ENCODE data around the gene RAPGEF5. TPM values are rescaled to one million over a fixed set of nuclear protein-coding genes. Genes with fewer than 3 reads are reported as not detected.

Gene RAPGEF5
- total and polyA plus RNA-seq, 2 donors (not counting 3 experiments of a cell fraction or from before 2014, with no cell fraction given) = 10.0 to 43.2 TPM

DNA sequence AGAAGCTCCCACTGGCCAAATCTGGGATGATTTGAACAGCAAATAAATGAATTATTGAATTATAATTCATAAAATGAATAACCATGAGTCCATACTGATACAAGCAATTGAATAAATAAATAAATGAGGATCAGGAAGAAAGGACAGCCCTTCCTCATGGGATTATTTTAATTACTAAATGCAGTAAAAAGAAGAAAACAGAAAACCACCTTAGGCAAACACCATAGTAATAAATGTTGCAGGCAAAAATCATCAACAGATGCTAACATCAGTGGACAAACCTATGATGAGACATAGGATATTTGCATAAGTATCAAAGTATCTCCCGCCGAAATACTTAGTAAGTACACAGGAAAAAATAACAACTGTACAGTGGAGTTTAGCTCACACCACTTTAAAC, 33.2 kb downstream of the RAPGEF5 start:
- H3K27me3 ChIP-seq (ENCODE audit: control insufficient read depth in 2 of 2, insufficient read depth in 2 of 2, low read length in 2 of 2) = no peaks in the 10 kb centered on the region
- H3K36me3 ChIP-seq (ENCODE audit: control insufficient read depth in 2 of 2, extremely low read depth in 1 of 2, insufficient read depth in 2 of 2, low read length in 2 of 2) = no peaks in the 10 kb centered on the region
- no peak for FAIRE-seq
- no peak overlapping the region for H2AFZ ChIP-seq (ENCODE audit: low read depth, low read length)
- dilution Hi-C loops (cut with MboI; ENCODE audit: extremely low pct_ligation_motif_present, low sequenced_read_pairs) (no loop called here), intact Hi-C loops (cut with micrococcal nuclease) (no loop called here)
- no peaks in the 10 kb centered on the region for H3K4me1 ChIP-seq (ENCODE audit: control insufficient read depth, extremely low read depth, insufficient read depth, low read length)
- no peaks in the 10 kb centered on the region for H3K79me2 ChIP-seq (ENCODE audit: control insufficient read depth, insufficient read depth, low read length)
- no peak for TF ChIP-seq EZH2 (IDR thresholded peaks at IDR 0.05; ENCODE audit: borderline replicate concordance, low read depth, low read length, severe bottlenecking)
- no peaks in the 10 kb centered on the region for H3K9me3 ChIP-seq (replicated peaks; ENCODE audit: control insufficient read depth, insufficient read depth, low read length)
- no peak overlapping the region for H3K27ac ChIP-seq (ENCODE audit: insufficient read depth, low read depth, low read length)
- H3K4me2 ChIP-seq (ENCODE audit: insufficient read depth, low read length) = no peak overlapping the region
- H4K20me1 ChIP-seq (replicated peaks; ENCODE audit: control insufficient read depth, extremely low read depth, insufficient read depth, low read length) = no peaks in the 10 kb centered on the region
- no peaks in the 10 kb centered on the region for H3K9me1 ChIP-seq (replicated peaks; ENCODE audit: control insufficient read depth, extremely low read depth, insufficient read depth, low read length)
- CTCF ChIA-PET = interaction anchor here (0.8 to 3.5 kb wide), 4 partner anchors 9 to 213 kb away, joined by 3 to 10 read pairs (median 8); no protein-coding TSS in a partner anchor
- POLR2A ChIA-PET = no interaction called here
- no peak for DNase-seq (ENCODE audit: low read depth, low spot score)
- no peak overlapping the region for H3K4me3 ChIP-seq (replicated peaks in 1 of 3; ENCODE audit: insufficient read depth in 1 of 3, low read depth in 1 of 3, low read length in 3 of 3)
- no TSS peak for BruUV-seq (replicated peaks)
- no peak overlapping the region for H3K9ac ChIP-seq (replicated peaks; ENCODE audit: extremely low read depth, insufficient read depth, low read length)

GRCh38 chr7:22320416-22320815, 36.5 kb downstream of the RAPGEF5 start:
- CTCF ChIA-PET = no interaction called here
- dilution Hi-C loops (cut with MboI; ENCODE audit: extremely low pct_ligation_motif_present, low sequenced_read_pairs) (no loop called here), intact Hi-C loops (cut with micrococcal nuclease) (no loop called here)
- no peaks in the 10 kb centered on the region for H3K4me1 ChIP-seq (ENCODE audit: control insufficient read depth, extremely low read depth, insufficient read depth, low read length)
- H3K4me3 ChIP-seq (replicated peaks in 1 of 3; ENCODE audit: insufficient read depth in 1 of 3, low read depth in 1 of 3, low read length in 3 of 3) = no peak overlapping the region
- H2AFZ ChIP-seq (ENCODE audit: low read depth, low read length) = no peak overlapping the region
- no peaks in the 10 kb centered on the region for H3K27me3 ChIP-seq (ENCODE audit: control insufficient read depth in 2 of 2, insufficient read depth in 2 of 2, low read length in 2 of 2)
- no peaks in the 10 kb centered on the region for H3K36me3 ChIP-seq (ENCODE audit: control insufficient read depth in 2 of 2, extremely low read depth in 1 of 2, insufficient read depth in 2 of 2, low read length in 2 of 2)
- POLR2A ChIA-PET = no interaction called here
- BruUV-seq (replicated peaks) = no TSS peak
- H3K79me2 ChIP-seq (ENCODE audit: control insufficient read depth, insufficient read depth, low read length) = no peaks in the 10 kb centered on the region
- FAIRE-seq (no peak), DNase-seq (ENCODE audit: low read depth, low spot score) (no peak)
- H3K9me3 ChIP-seq (replicated peaks; ENCODE audit: control insufficient read depth, insufficient read depth, low read length) = no peaks in the 10 kb centered on the region
- no peak overlapping the region for H3K27ac ChIP-seq (ENCODE audit: insufficient read depth, low read depth, low read length)
- TF ChIP-seq GATA2 (IDR thresholded peaks at IDR 0.05; ENCODE audit: insufficient read depth, insufficient read length, low read depth, low read length) (no peak), POLR2A (IDR thresholded peaks at IDR 0.05; ENCODE audit: low read depth, low read length) (no peak), JUN (IDR thresholded peaks at IDR 0.05; ENCODE audit: borderline replicate concordance, insufficient read depth, insufficient read length, low read depth) (no peak), EZH2 (IDR thresholded peaks at IDR 0.05; ENCODE audit: borderline replicate concordance, low read depth, low read length, severe bottlenecking) (no peak), FOS (IDR thresholded peaks at IDR 0.05; ENCODE audit: borderline replicate concordance, insufficient read depth, low read length) (no peak), MYC (IDR thresholded peaks at IDR 0.05; ENCODE audit: low read depth, low read length) (no peak), POLR2AphosphoS5 (IDR thresholded peaks at IDR 0.05; ENCODE audit: insufficient read depth, low read depth, low read length) (no peak)
- TF ChIP-seq, protein P1, sequence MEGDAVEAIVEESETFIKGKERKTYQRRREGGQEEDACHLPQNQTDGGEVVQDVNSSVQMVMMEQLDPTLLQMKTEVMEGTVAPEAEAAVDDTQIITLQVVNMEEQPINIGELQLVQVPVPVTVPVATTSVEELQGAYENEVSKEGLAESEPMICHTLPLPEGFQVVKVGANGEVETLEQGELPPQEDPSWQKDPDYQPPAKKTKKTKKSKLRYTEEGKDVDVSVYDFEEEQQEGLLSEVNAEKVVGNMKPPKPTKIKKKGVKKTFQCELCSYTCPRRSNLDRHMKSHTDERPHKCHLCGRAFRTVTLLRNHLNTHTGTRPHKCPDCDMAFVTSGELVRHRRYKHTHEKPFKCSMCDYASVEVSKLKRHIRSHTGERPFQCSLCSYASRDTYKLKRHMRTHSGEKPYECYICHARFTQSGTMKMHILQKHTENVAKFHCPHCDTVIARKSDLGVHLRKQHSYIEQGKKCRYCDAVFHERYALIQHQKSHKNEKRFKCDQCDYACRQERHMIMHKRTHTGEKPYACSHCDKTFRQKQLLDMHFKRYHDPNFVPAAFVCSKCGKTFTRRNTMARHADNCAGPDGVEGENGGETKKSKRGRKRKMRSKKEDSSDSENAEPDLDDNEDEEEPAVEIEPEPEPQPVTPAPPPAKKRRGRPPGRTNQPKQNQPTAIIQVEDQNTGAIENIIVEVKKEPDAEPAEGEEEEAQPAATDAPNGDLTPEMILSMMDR (IDR thresholded peaks at IDR 0.05; ENCODE audit: extremely low read depth in 1 of 2, insufficient read depth in 1 of 2, low read depth in 1 of 2, low read length in 2 of 2) = no peak
- TF ChIP-seq, protein P2, sequence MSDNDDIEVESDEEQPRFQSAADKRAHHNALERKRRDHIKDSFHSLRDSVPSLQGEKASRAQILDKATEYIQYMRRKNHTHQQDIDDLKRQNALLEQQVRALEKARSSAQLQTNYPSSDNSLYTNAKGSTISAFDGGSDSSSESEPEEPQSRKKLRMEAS (IDR thresholded peaks at IDR 0.05; ENCODE audit: insufficient read depth, insufficient read length) = no peak
- no peaks in the 10 kb centered on the region for H4K20me1 ChIP-seq (replicated peaks; ENCODE audit: control insufficient read depth, extremely low read depth, insufficient read depth, low read length)
- no peak overlapping the region for H3K9ac ChIP-seq (replicated peaks; ENCODE audit: extremely low read depth, insufficient read depth, low read length)
- no peaks in the 10 kb centered on the region for H3K9me1 ChIP-seq (replicated peaks; ENCODE audit: control insufficient read depth, extremely low read depth, insufficient read depth, low read length)
- H3K4me2 ChIP-seq (ENCODE audit: insufficient read depth, low read length) = no peak overlapping the region

Measured in endothelial cell of umbilical vein (primary cell).